Activated CD4-positive, alpha-beta T cell treated with anti-CD3 and anti-CD28 coated beads, Interleukin-2, amount 50 U/mL, for 1 hour (primary cell): ENCODE data around the gene FUT7.

Experiments used
- DNase-seq: peaks from one replicate; pipeline ENCODE4 v3.0.0-alpha.2; 2020

Gene FUT7

DNA sequence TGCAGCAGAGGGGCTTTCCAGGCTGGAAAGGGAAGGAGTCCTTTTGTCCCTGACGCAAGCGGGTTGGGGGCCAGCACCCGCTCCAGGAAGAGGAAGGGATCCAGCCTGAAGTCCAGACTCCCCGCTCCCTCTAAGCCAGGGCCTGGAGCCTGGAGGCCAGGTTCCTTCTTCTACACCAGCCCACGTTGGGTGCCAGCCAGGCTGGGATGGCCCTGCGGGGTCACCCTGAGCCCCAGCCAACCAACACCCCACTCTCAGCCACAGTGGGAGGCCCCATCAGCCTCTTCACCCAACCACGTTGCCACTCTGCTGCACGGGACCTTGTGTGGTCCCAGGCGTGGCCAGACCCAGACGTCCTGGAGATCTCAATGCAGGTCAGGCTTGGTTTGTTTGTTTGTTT, 970 bp upstream of the FUT7 start:
- no peak for DNase-seq

DNA sequence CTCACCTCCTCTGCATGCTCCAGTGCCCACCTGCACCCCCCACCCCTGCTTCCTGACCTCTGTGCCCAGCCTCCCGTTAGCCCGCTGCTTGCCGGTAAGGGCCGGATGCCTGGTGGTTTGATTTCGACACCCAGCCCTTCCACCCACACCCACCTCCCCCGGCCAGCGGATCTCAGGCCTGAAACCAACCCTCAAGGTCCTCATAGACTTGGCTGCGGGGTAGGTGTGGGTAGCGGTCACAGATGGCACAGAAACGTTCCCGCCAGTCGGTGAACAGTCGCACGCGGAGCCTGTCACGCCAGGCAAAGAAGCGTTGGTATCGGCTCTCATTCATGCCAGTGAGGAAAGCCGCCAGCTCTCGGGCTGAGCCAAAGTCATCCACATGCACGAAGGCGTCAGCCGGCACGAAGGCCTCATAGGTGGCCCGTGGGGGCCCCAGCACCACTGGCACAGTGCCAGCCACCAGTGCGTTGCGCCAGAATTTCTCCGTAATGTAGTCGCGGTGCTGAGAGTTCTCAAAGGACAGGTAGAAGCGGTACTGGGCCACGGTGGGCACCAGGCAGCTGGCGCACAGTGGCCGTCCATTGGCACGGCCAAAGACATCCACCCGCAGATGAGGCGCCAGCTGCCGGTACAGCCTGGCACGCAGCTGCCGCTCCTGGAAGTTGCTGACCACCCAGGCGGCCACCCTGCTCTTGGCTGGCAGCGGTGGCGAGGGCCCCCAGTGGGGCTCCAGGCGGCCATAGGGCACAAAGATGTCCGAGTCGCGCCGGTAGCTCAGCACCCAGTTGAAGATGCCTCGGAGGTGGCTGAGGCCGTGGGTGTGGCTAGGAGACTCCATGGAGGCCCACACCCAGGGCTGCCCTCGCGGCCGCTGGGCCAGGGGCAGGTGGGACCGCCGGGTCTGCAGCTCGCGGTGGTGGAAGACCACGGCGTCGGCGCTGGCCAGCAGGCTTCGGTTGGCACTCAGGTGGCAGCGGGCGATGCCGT, 1.1 kb downstream of the FUT7 start:
- no peak for DNase-seq

DNA sequence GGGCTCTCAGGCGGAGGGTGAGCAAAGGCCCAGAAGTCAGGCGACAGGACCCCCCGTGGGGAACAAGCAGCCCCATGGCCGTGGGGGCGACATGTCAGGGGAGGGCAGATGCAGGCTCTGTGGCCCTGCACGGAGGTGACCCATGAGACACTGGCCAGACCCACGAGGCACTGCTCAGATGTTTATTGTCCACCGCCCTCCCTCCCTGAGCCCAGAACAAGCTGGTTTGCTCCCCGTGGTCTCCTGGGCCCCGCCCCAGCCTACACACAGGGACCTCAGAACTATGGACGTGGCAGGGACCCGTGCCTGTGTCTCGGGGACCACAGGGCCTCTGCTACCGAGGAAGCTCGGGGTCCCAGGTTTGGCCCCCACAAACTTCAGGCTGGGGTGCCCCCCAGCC, 1.9 kb downstream of the FUT7 start:
- DNase-seq: no peak

DNA sequence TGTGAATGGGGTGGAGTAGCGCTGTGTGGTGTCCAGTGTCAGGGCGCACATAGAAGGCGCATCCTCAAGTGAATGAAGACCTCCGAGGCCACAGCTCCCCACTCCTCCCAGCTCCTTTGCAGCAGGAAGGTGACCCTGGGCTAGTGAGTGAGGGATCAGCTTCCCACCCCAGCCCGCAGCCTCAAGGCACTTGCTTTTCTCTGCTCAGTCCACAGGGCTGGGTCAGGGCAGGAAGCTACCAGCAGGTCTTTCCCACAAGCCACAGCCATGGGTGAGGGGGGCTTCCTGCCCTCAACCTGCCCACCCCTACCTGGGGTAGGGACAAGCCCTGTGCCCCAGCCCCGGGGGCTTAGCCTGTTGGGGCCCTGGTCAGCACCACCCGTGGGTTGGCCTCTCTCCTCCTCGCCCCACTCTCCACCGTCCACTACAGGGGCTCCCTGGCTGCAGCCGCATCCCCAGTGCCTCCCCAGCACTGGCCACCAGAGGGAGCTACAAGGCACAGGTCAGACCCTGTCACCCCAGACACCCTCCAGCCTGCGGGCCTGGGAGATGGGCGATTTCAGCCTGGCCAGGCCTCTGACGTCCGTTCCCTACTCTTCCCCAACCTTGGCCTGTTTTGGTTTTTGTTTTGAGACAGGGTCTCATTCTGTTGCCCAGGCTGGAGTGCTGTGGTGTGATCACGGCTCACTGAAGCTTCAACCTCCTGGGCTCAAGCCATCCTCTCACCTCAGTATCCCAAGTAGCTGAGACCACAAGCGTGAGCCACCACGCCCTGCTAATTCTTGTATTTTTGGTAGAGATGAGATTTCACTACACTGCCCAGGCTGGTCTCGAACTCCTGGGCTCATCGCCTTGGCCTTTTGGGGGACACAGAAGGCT, 2.6 kb downstream of the FUT7 start:
- DNase-seq: peak; percentile 69

DNA sequence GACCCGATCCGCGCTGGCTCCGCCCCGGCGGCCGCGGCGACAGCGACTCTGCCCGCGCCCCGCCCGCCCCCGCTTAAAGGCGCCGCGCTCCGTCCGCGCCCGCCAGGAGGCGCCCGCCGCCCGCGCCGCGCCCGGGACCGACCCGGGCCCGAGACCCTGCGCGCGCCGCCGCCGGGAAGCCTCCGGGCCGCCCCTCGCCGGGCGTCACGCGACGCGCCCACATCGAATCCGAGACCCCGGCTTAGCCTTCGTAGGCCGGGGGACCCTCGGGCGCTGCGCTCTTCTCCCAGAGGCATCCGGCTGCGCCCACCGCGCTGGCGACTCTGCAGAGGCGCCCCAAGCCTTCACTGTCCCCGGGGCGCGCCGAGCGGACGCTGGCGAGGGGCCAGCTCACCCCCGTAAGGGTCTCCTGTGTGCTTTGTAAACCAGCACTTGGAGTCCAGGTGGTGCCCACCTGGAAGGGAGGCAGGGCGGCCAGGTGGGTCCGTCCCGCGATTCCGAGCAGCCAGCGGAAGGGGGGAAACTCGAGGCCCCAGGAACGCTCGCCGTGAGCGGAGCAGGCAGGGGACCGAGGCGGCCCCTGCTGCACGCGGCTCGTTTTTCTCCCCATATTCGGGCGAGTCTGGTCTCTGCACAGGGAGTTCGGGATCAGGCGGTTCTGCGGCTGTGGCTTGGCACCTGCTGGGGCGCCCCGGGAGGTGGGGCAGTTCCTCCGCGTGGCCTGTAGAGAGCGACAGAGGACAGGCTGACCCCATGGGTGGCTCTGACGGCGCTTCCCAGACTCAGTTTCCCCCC, 3.4 kb downstream of the FUT7 start:
- DNase-seq: peak; percentile 61

DNA sequence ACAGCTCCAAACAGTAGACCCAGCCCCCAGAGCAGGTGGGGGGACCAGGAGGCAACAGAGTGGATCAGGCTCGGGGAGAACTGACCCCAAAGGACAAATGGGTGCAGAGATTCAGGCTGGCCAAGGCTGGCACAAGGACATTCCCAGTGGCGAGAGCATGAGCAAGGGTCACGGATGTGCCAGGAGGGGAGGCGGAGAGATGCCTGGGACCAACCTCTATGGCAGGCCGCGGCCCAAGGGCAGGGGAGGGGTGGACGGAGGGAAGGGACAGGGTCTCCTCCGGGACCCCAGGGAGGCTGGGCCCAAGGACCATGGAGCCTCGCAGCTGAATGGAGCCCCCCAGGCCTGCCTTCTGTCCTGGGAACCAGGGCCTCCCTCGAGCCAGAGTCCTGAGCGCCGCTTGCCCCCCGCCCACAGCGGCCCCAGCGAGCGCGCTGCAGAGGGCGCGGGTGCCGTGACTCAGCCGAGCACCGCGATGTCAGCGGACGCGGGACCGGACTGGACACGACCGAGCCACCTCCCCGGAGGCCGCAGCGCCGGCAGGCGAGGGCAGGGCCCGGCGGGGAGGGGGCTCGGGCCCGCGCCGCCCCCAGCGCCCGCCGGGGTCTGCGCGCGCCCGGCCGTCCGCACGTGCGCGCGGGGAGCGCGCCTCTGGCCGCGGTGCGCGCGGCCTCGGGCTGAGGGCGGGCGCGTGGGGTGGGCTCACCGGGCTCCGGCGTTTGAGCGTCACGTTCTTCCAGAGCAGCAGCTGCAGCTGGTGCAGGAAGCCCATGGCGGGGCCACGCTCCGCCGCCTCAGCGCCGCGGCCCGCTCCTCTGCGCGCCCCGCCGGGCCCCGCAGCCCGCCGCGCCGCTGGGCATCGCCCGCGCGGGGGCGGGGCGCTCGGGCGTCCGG, 4.3 kb downstream of the FUT7 start, which contains the start of gene ABCA2:
Gene ABCA2 (minus strand): TSS at position 869 of the 894 bp plus-strand sequence. CDS start 97 bp downstream, at position 772.
- no peak for DNase-seq

DNA sequence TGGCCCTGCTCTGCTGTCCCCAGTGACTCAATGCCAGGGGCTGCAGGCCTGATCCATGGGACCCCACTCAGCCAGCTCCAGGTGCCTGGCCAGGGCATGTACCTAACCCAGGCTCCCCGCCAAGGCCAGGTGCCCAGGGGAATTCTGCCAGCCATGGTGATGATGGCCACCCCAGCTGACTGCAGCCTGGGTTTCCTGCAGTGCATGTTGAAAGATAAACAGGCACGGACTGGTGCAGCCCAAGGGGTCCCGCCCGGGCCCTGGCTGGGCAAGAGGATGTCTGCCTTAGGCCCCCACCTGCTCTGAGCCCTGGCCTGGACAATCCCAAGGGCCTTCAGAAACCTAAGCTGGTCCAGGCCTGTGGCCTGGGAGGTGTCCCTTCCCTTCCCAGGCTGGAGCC, 5.1 kb downstream of the FUT7 start:
- no peak for DNase-seq

DNA sequence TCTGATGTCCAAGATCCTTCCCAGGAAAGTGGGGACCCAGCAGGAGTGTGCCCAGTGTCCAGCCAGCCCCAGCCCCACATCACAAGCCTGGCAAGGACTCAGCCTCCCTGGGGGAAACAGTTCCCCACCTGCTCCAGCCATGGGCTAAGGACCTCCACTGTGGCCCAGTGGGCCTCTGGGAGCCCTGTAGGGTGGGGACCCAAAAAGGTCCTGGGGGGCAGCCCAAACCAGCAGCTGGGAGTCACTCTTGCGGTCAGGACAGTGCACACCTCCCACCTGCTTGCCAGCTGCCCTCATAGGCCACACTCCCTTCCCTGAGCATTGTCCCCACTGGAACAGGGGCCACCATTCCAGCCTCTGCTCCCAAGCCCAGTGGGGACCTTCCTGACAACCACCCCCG, 5.5 kb downstream of the FUT7 start:
- no peak for DNase-seq

DNA sequence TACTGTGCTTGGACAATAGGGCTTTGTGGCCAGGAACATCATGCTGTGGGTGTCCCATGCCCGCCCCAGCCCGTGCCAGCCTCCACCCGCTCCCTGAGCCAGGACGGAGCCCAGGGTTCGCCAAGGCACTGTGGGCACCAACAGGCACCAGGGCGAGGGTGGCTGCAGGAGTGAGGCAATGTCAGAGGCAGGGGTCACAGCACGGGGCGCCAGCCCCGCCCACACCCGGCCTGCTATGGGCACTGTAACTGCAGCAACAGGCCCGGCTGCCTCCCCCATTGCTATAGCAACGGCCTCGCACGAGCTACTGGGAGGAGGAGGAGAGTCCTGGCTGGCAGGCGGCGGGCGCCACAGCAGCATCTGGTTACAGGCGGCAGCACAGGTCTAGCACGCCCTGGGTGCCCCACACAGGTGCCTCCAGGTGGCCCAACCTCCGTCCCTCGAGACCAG, 6.3 kb downstream of the FUT7 start:
- DNase-seq: no peak

DNA sequence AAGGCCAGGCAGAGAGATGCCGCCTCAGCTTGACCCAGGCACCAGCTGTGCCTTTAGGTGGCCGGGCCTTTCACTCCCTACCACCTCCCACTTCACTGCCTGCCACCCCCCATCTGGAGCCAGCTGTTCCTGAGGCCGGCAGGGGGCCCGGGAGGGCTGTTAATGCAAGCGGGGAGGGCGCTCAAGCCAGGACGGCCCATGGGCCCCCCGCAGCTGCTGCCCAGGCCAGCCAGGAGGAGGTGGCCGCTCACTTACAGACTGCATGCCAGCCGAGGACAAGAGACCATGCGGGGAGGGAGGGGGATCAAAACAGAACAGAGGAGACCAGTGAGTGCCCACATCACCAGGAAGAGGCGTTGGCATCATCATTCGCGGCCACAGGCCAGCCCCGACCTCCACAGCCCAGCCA, 8.3 kb downstream of the FUT7 start:
- DNase-seq: no peak

DNA sequence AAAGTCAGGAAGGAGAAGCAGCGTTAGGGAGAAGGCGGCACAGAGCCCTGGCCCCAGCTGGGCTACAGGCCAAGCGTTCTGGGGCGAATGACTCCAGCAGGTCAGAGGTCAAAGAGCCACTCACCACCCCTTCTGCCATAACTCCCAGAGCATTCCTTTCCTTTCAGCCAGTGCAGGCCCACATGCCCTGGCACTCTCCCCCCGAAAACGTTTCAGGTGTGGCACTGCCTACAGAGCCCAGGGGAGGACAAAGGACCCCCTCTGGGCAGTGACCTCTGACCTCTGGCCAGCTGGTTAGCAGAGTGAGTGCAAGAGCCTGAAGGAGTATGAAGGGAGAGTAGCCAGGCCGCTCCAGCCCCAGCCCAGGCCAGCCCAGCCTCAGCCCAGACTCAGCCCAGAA, 8.7 kb downstream of the FUT7 start:
- no peak for DNase-seq

DNA sequence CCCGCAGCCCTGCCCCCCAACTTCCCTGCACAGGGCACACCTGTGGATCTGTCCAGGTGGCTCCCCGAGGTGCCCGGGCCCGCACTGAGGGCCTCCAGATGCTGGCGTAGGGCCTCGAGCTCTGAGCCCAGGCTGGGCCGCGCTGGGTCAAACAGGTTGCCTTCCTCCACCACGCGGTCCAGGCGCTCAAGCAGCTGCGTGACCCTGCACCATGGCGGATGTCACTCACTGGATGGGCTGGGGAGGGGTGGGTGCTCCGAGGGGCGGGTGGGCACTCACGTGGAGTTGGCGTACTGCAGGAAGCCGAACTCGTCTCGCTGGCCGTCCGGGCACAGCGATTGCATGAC, 9.3 kb downstream of the FUT7 start:
- DNase-seq: no peak

DNA sequence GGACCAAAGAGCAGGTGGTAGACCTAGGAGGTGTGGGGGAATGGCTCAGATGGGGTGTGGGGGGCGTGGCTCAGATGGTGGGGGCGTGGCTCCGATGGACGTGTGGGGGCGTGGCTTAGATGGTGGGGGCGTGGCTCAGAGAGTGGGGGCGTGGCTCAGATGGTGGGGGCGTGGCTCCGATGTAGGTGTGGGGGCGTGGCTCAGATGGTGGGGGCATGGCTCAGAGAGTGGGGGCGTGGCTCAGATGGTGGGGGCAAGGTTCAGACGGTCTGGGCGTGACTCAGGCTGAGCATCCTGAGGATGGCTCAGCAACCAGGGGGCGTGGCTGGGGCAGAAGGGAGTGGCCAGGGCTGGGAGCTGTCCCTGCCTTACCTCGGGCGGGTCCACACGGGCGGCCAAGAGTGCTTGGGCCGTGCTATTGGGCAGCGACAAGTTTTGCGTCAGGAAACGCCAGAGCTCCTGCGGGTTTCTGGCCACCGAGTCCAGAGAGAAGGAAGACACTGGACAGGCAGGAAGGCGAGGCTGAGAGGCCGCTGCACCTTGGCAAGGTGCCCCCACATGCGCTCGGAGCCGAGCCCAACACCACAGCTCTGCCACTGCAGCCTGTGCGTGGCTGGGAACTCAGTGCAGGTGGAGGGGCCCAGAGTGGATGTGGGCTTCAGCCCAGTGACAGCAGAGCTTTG, 9.8 kb downstream of the FUT7 start:
- peak; percentile 69 for DNase-seq

DNA sequence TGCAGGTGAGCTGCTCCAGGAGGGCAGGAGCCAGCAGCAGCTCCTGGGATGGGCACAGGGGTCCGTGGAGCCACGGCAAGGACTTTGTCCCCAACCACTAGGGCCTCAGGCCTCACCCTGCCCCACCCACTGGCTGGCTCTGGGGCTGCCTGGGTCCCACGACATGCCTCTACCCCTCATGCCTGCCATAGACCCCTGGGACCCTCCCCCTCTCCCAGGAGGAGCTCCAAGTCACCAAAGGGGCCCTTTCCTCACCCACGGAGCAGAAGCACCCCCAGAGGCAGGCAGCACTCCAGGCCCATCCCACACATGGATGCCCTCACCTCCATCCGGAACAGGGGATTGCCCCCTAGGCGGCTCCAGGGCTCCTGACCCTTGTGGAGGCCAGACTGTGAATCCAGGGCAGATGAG, 10.3 kb downstream of the FUT7 start:
- no peak for DNase-seq

DNA sequence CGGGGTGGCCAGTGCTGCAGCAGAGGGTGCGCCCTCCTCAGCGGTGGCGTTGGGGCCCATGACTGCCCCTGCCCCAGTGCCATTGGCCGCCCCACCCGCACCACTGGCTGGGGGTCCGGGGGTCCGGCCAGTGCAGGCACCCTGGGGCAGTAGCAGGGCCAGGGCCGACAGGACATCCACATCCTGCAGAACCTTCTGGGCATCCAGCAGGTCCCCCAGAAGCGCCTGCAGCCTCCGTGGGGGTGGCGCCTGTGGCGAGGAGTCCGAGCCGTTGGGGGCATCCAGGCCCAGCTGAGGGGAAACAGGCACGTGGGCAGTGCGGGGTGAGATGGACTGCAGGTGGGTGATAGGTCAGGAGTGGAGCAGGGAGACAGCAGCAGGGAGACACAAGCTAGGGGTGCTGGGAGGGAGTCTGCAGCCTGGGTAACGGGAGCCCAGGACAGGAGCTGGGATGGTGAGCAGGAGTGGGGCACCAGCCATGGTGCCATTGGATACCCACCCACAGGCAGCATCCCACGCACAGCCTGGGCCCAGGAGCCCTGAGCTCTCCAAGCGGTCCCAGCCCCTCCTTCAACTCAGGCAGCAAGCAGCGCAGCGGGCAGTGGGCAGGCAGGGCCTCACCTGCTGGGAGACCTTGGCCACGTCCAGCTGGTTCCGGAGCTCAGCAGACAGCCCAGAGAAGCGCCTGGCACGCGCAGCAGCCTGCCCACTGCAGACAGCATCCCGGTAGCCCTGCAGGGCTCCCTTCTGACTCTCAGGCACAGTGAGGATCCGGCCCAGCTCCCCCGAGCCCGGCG, 10.9 kb downstream of the FUT7 start:
- DNase-seq: no peak

DNA sequence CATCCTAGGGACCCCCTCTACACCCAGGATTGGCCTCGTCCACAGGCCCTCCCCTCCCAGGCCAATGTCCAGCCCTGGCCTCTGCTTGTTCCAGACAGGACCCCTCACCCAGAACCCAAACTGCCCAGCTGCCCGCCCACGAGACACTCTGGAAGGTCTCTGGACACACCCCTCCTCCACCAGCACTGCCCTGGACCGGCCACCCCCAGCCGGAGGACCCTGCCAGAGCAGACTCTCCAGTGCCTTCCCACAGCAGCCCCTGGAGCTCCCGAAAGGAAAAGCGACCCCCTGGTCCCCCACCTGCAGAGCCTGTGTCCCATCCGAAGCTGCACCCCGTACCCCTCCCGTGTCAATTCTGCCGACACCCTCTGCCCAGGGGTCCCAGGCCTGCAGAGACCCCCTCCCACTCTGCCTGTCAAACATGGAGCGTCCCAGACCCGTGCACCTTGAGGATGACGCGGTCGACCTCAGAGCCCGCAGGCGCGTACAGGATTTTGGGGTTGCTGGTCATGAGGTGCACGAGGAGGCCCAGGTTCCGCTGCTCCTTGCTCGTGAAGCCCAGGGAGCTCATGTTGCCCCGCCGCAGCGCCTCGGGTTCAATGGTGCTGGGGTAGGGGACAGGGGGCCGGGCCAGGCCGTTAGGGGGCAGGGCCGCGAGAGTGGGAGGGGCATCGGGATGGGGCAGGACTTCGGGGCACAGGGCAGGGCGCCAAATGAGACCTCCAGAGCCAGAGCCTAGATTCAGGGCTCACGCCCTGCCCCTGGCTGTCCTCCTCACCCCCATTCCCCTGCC, 11.8 kb downstream of the FUT7 start:
- DNase-seq: no peak

DNA sequence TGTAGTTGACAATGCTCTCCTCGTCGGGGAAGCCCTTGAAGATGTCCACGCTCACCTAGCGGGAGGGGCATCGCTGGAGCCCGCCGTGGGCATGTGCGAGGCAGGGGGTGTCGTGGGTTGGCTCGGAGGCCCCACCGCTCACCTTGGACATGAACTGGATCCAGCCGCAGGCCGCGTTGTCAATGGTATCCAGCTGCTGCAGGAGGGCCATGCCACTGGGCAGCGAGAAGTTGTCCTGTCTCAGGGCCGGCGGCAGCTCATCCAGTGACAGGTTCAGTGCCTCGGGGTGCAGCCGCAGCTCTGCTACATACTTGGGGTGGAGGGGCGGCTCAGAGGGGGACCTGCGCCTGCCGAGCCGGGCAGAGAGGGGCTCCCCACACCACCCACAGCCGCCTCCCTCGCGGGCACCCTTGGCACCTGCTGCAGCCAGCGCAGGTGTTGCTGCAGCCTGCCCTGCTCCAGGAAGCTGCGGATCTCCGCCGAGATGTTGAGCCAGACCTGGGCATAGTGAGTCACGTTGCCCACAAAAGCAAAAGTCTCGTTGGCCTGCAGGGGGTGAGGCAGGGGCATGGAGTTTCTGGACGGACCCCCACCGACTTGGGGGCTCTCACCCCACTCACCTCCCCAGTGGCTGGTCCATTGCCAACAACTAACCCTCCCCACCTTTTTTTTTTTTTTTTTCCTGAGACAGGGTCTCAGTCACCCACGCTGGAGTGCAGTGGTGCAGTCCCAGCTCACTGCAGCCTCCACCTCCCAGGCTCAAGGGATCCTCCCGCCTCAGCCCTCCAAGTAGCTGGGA, 12.9 kb downstream of the FUT7 start:
- no peak for DNase-seq

DNA sequence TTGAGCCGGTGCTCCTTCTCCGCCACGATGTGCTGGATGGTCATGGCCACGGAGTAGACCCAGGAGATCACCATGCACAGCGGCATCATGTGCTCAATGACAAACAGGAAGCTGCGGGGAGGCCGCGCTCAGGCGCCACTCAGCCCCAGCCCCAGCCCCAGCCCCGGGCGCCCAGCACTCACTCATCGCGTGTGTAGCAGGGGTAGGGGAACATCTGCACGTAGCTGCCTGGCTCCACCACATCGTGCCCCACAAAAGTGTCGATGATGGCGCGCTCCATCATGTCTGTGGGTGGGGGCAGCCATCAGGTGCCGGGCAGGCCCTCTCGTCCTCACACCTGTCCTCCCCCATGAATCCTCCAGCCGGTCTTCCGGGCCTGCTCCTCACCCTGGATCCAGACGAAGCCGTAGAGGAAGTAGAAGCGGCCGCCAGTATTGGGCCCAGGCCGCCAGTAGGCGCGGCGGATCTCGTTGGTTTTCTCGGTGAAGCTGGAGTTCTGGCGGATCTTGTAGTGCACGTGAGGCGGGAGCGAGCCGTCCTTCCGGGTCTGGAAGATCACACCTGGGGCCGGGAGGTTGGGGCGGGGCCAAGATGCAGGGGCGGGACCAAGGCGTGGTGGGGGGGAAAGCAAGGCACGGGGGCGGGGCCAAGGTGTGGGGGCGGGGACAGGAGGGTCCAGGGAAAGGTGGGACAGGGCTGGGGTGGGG, 13.9 kb downstream of the FUT7 start:
- no peak for DNase-seq
